GM19468 (cell line): ENCODE measurements around the gene CABP1.

Source experiments
- ATAC-seq: cut with Tn5 transposase; IDR thresholded peaks from one replicate; pipeline ENCODE4 v1.9.1; 2021; ENCODE audit warnings: mild to moderate bottlenecking, moderate library complexity, moderate number of reproducible peaks; ENCODE audit not compliant: unreplicated experiment; ENCODE audit errors: extremely low read depth

The CABP1 gene

DNA sequence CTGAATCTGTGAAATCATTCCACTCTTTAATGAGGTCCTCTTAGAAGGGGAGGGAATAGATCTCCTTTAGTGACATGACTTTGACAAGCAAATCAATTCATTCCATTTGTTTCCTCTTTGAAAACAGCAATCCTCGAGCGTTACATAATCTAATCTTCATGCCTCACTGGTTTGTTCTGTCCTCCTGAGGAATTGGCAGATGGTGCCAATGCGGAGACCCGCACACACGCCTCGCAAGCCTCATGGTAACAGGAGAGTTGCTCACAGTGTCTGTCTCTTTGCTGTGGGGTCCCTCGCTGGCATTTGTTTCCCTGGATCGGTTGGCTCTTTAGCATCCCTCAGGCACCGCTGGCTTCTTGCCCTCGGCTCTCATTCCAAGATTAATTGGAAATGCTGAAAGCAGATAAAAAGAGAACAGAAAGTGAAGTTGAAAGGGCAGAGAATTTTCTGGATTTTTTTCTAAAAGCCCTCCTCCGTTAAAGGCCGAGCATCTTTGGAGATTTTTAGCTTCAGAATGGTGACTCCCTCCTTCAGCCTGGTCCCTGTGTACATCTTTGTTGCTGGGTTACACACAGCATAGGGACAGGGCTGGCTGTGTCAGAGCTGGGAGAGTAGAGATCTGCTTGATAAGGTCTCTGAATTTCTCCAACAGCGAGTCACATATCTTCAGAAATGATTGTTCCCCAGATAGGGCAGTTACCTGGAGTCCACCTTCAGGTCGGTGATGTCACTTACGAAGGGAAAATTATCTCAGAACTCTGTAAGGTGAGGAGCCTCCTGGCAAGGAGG is 10.1 kb upstream of the CABP1 start:
- ATAC-seq: no peak

- ATAC-seq: no peak
Observed at GRCh38 chr12:120631097-120631496, 9.3 kb upstream of the CABP1 start.

DNA sequence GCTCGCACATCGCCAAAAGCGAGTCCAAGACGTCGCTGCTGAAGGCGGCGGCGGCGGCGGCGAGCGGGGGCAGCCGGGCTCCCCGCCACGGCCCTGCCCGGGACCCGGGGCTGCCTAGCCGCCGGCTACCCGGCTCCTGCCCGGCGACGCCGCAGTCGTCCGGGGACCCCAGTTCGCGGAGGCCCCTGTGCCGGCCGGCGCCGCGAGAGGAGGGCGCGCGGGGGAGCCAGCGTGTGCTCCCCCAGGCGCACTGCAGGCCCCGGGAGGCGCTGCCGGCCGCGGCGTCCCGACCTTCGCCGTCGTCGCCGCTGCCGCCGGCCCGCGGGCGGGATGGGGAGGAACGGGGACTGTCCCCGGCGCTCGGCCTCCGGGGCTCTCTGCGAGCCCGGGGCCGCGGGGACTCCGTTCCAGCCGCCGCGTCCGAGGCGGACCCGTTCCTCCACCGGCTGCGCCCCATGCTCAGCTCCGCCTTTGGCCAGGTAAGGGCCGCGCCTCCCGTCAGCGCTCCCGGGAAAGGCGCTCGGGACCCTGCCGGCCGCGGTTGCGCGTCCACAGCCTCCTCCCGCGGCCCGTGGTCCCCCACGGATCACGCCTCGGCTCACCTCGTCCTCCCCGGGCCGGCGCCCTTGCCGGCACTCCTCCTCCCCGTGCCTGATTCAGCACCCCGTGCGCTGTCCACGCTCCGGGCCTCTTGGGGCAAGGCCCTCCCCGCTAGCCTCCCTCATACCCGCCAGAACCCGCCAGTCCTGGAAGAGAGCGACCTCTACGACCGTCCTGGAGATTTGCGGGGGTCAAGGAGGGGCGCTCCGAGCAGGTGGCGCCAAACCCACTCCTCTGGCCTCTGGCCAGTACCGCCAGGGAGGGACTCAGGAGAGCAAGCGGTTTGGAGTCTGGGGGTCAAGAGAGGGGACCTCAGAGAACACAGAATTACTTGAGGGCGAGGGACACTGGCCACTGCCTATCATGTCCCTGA is 721 bp downstream of the CABP1 start:
- ATAC-seq: no peak

- no peak for ATAC-seq
Observed at GRCh38 chr12:120642121-120642520, 1.7 kb downstream of the CABP1 start.

GRCh38 chr12:120642826-120643225 is 2.4 kb downstream of the CABP1 start:
- ATAC-seq: no peak

DNA sequence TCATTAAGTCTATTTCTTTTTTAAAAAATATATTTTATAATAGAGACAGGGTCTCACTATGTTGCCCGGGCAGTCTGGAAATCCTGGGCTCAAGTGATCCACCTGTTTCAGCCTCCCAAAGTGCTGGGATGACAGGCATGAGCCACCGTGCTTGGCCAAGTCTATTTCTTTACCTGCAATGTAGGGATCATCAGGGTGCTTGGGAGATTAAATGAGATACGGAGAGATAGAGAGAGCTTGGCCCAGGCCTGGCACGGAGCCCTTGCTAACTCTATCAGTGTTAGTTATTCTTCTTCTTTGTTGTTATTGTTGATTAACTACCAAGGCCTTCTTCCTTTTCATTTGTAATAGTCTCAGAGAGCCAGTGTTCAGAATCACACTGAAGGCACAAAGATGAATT is 3.1 kb downstream of the CABP1 start:
- ATAC-seq: no peak

- no peak for ATAC-seq
Observed at GRCh38 chr12:120646044-120646443, 5.6 kb downstream of the CABP1 start.

- ATAC-seq: no peak
Observed at GRCh38 chr12:120647375-120647755, 6.9 kb downstream of the CABP1 start.

DNA sequence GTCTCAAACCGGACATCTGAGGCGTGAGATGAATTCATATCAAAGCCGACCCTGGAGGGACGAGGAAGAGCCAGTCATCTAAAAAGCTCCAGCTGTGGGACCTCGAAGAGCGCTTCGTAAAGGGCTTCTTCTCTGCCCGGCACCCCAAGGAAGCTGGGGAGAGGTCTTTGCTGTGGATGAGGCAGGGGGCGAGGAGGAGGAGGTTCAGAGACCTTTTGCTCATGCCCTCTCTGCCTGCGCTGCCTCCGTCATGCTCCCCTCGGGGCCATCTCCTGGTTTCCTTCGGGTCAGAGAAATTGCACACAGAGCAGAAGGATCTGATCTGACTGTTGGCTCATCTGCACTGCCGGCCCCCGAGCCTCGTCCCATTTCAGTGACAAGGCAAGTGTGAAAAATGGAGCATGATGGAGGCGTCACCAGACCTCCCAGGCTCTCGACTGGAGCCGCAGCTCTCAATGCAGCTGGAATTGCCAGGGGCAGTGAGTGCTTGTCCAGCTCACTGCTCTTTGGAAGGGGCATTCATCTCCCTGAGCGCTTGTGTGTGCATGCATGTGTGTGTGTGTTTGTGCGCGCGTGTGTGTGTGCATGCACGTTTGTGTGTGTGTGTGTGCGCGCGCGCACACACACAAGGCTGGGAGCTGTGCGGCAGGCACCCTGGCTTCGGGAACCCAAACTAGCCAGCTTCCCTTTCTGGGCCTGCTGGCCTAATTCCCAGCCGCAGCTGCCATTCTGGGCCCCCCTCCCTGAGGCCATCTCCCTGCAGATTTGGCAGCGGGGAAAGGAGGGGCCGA is 9.2 kb downstream of the CABP1 start:
- ATAC-seq: no peak

DNA sequence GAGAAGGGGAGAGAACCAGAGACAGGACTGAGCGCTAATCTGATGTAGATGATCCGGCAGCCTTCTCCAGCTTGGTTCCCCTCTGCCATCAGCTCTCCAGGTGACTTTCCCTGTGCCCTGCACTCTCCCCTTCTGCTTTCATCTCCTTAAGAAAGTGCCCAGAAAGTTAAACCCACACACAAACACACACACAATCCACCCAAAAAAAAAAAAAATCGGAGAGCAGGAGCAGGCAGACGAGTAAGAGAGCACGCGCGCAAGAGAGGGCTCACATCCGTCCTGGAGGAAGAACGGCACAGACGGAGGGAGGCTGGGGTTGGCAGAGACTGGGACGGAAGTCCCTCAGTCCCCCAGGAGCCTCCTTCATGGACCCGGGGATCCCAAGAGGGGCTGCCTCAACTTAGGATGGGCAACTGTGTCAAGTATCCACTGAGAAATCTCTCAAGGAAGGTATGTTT is 9.8 kb downstream of the CABP1 start:
- no peak for ATAC-seq

GRCh38 chr12:120651821-120652220 is 11.4 kb downstream of the CABP1 start:
- no peak for ATAC-seq

DNA sequence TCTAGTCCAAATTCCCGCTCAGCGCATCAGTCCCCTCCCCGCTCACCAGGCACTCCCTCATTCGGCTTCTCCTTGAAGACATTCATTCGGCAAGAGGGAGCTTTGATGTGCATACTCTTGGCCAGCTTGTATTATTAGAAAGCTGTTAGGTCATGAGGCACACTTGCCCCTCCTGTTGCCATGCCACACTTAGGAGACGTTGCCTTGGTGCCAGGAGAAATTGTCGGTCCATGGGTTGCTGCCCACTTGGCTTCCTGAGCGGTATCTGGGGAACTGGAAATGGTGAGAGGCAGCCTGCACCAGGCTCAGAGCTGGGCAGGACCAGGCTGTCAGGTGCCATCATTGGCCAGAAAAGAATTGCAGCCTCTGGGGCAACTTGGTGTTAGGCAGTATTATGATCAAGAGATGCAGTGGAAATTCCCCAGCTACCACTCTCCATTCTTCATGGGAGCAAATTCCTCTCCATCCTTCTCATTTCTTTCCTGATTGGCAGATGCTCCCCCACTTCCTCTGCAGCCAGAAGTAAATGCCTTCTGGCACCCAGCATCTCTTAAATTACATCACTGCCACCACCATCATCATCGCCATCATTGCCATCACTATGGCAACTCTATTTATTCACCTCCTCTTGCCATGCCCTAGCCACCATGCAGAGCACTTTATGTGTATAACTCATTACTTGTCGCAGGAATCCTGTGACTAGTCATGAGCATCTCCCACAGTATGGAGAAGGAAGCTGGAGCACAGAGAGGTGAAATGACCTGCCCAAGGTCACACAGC is 12.4 kb downstream of the CABP1 start:
- no peak for ATAC-seq

DNA sequence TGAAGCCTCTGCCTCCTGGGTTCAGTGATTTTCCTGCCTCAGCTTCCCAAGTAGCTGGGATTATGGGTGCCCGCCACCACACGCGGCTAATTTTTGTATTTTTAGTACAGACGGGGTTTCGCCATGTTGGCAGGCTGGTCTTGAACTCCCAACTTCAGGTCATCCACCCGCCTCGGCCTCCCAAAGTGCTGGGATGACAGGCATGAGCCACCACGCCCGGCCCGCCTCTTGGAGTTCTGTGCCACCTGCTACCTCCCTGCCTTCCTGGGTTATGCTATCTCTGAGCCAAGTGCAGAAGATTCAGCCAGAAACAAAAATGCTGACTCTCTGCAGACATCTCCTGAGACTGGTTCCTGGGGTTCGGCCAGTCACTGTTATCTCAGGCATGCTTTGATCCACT is 13.2 kb downstream of the CABP1 start:
- no peak for ATAC-seq

GRCh38 chr12:120654656-120655055 is 14.2 kb downstream of the CABP1 start:
- ATAC-seq: no peak

DNA sequence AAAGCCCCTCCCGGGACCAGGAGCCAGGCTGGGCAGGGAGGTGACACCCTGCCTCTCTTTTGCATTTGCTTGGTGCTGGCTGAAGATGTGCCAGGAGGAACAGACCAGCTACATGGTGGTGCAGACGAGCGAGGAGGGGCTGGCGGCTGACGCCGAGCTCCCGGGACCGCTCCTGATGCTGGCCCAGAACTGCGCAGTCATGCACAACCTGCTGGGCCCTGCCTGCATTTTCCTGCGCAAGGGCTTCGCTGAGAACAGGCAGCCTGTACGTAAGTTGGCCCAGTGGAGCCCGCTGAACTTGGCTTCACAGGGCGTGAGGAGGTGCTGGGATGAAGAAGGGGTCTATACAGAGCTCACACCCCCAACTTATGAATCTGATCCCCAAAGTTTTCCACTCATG is 15.6 kb downstream of the CABP1 start:
- no peak for ATAC-seq

DNA sequence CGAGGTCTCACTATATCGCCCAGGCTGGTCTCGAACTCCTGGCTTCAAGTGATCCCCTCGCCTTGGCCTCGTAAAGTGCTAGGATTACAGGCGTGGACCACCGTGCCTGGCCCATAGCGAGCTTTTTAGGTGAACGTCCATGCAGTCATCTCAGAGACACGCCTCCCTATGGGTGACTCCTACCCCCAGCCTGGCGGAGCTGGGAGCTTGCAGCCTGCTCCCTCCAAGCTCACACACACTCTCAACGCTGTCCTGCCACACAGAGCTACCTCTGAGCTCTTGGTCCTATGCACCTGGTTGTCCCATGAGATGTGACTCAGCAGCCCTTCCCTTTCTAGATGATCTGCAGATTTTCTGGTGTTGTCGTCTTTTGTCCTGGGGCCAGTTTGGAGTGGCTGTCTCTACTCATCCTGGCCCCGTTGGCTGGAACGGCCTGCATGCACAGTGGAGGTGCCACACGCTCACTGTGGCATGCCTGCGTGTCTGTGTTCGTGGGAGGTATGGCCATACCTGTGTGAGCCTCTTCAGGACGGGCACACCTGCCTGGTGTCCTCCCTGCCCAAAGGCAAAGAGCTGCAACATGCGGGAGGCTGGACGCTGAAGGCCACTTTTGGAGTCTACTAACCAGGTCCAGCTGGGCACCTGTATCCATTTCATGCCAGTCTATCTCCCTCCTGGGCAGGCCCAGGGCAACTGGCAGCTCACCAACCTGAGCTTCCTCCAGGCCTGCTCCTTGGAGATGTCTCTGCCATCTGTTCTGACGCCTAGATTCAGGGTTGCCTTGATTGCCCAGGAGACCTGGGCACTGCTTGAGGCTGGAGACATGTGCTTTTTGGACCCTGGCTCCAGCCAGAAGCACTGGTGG is 18.1 kb downstream of the CABP1 start:
- no peak for ATAC-seq

GRCh38 chr12:120659151-120659525 is 18.7 kb downstream of the CABP1 start:
- ATAC-seq: no peak

- no peak for ATAC-seq
Observed at GRCh38 chr12:120661432-120661831, 21.0 kb downstream of the CABP1 start.

DNA sequence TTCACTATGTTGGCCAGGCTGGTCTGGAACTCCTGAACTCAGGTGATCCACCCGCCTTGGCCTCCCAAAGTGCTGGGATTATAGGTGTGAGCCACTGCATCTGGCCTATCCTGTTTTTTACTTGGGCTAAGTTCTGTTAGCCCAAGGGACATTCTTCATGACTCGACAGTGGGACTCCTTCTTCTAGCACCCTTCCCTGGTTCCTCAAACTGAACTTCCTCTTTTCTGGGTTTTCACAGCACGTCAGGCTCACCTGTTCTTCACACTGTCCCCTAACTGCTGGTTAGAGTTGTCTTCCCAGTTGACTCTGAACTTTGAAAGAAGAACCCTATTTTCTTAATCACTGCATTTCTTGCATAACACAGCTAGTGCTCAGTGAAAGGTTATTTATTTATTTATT is 22.5 kb downstream of the CABP1 start:
- ATAC-seq: peak; percentile 58
